SIG-M5 treated with dmso at 0.1 percent for 504 hours (cell line): ENCODE measurements around the gene PLEKHN1.

Experiments used
- DNase-seq: peaks from one replicate; lab custom pipeline; 2025; ENCODE audit not compliant: unreplicated experiment; lab: John Stamatoyannopoulos, UW

Gene PLEKHN1

GRCh38 chr1:966135-966703 is at the start of gene PLEKHN1:
PLEKHN1 (plus strand) TSS chr1:966482; CDS start chr1:966532, 50 bp downstream.
- DNase-seq: no peak

- no peak for DNase-seq
Measured at GRCh38 chr1:917076-917459, 49.2 kb upstream of the PLEKHN1 start.

- DNase-seq: no peak
Measured at GRCh38 chr1:917466-918091, 48.7 kb upstream of the PLEKHN1 start.

GRCh38 chr1:918353-918752 is 47.9 kb upstream of the PLEKHN1 start:
- DNase-seq: no peak

- no peak for DNase-seq
Measured at GRCh38 chr1:918843-919242, 47.4 kb upstream of the PLEKHN1 start.

- no peak for DNase-seq
Measured at GRCh38 chr1:919271-919872, 46.9 kb upstream of the PLEKHN1 start.

- no peak for DNase-seq
Measured at GRCh38 chr1:920010-920409, 46.3 kb upstream of the PLEKHN1 start.

GRCh38 chr1:920521-920920 is 45.8 kb upstream of the PLEKHN1 start:
- no peak for DNase-seq

GRCh38 chr1:921011-921837 is 45.1 kb upstream of the PLEKHN1 start:
- peak; percentile 49 for DNase-seq

- DNase-seq: no peak
Measured at GRCh38 chr1:923131-923990, 42.9 kb upstream of the PLEKHN1 start, which contains the start of gene SAMD11. SAMD11 (plus strand) TSS chr1:923923; CDS start chr1:924432, 509 bp downstream.

- DNase-seq: no peak
Measured at GRCh38 chr1:923991-924655, 42.2 kb upstream of the PLEKHN1 start.

- DNase-seq: no peak
Measured at GRCh38 chr1:924656-925560, 41.4 kb upstream of the PLEKHN1 start.

- no peak for DNase-seq
Measured at GRCh38 chr1:925561-926421, 40.5 kb upstream of the PLEKHN1 start.

GRCh38 chr1:927234-927633 is 39.0 kb upstream of the PLEKHN1 start:
- DNase-seq: no peak

- no peak for DNase-seq
Measured at GRCh38 chr1:927748-928147, 38.5 kb upstream of the PLEKHN1 start.

- DNase-seq: peak; percentile 20
Measured at GRCh38 chr1:928825-929661, 37.2 kb upstream of the PLEKHN1 start.
